HG03103 (cell line): ENCODE data around the gene ITGAD.

Experiments used
- ATAC-seq: cut with Tn5 transposase; IDR thresholded peaks from one replicate; pipeline ENCODE4 v1.9.1; 2021; ENCODE audit warnings: low read depth; ENCODE audit not compliant: unreplicated experiment

ITGAD gene

DNA sequence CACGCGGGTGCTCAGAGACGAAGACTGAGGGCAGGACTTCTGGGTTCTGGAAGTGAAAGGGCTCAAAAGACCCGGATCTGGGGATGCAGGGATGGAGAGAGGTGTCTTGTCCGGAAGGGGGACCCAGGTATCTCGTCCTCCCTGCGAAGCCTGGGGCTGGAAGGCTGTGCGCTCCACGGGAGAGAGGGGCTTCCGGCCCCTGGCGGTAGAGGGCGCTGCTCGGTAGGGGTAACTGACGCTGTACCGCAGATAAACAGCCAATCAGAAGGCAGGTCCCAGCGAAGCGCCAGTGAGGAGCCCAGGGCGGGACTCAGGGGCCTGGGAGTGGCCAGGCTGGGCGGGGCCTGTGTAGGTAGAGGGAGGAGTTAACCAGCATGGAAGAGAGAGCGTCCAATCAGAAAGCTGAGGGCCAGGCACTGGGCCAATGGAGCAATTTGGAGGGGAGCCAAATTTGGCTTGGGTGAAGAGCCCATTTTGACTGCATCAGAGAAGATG lies 79.6 kb downstream of the ITGAD start:
- no peak for ATAC-seq

DNA sequence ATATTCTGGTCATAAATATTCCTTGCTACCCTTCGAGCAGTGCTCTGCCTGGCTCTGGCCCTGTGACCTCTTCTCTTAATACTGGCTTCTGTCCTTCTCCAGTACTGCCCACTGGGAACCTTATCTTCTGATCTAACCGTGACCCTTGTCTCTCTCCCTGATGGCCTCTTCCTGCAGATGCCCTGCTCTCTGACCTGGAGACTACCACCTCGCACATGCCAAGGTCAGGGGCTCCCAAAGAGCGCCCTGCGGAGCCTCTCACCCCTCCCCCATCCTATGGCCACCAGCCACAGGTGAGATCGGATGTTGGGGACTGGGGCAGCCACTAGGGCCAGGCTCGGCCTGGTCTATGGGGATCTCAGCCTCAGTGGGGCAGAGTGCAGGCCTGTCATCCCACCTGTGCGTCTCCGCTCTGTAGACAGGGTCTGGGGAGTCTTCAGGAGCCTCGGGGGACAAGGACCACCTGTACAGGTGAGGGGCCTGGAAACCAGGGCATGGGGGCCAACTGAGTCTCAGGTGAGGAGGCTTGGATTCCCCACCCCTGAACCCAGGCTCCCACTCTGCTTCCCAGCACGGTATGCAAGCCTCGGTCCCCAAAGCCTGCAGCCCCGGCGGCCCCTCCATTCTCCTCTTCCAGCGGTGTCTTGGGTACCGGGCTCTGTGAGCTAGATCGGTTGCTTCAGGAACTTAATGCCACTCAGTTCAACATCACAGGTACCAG lies 80.3 kb downstream of the ITGAD start:
- no peak for ATAC-seq

DNA sequence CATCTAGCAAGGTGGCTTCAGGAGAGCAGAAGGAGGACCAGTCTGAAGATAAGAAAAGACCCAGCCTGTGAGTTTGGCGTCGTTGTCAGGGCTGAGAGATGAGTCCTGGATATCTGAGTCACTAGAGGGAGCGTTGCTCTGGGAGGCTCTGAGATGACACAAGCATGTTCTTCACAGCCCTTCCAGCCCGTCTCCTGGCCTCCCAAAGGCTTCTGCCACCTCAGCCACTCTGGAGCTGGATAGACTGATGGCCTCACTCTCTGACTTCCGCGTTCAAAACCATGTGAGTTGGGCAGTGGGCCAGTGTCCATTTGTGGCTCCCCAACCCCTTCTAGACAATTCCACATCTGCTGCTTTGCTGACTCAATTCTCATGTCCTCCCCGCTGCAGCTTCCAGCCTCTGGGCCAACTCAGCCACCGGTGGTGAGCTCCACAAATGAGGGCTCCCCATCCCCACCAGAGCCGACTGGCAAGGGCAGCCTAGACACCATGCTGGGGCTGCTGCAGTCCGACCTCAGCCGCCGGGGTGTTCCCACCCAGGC lies 81.1 kb downstream of the ITGAD start:
- ATAC-seq = no peak

DNA sequence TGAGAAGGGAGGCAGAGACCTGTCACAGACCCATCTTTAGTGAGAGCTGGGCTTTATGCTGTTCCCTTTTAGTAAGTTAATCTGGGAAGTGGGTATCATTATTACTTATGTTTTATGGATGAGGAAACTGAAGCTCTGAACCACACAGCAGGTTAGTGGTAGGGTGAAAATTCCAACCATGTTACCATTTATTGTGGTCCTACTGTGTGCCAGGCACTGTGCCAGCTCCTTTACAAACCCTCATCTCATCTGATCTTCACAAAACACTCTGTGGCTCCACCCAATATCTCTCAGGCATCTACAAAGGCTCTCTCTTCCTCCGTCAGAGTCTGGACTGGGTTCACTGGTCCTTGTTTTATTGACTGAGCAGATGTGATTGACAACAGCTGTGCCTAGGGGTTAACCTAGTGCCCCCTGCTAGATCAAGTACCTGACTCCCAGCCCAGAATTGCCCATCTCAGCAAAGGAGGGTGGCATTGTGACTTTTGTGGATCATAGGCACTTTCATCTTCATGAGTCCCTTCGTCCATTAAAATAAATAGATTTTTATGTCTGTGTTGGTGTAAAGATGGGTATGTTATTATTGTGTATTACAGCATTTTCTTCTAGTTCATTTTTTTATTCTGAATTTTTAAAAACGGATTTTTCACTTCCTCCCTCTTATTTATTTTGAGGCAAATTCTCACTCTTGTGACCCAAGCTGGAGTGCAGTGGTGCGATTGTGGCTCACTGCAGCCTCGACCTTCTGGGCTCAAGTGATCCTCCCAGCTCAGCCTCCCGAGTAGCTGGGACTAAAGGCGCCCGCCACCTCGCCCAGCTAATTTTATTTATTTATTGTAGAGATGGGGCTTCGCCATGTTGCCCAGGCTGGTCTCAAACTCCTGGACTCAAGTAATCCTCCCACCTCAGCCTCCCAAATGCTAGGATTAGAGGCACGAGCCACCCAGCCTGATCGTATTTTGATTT lies 81.9 kb downstream of the ITGAD start:
- no peak for ATAC-seq

DNA sequence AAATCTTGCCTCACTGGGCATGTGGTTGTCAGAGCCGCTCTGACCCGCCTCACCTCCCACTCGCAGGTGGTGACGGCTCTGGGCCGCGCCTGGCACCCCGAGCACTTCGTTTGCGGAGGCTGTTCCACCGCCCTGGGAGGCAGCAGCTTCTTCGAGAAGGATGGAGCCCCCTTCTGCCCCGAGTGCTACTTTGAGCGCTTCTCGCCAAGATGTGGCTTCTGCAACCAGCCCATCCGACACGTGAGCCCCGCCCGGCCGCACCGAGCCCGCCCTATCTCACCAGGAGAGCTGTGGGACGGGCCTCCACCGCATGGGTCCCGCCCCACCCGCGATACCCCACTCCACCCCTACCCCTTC lies 82.8 kb downstream of the ITGAD start:
- ATAC-seq = no peak
